SK-N-MC (cell line): ENCODE measurements around the gene RNF150.
"Not testable (repeated sequence)": the region's sequence is repeated elsewhere in the genome, so short reads cannot be mapped to it uniquely, and the experiment has no call there.

ENCODE experiments used
- EZH2 ChIP-seq: fragments of 200-600 bp; sonication (generic); IDR thresholded peaks from one replicate; pipeline ENCODE4 v1.6.1; 2017; ENCODE audit warnings: antibody characterized with exemption
- FOXP2 ChIP-seq: optimal IDR thresholded peaks from 2 replicates; pipeline ENCODE3; 2011; ENCODE audit warnings: mild to moderate bottlenecking, moderate library complexity; ENCODE audit not compliant: insufficient read depth; ENCODE audit errors: extremely low read length, control extremely low read depth
- POLR2AphosphoS5 ChIP-seq: IDR thresholded peaks from 2 replicates; pipeline ENCODE4 v1.6.1; 2012; ENCODE audit warnings: mild to moderate bottlenecking, low read depth, low read length, borderline replicate concordance

- TF ChIP-seq EZH2, POLR2AphosphoS5, FOXP2: not testable (repeated sequence)
These were observed 31.7 kb upstream of the RNF150 start for GRCh38 chr4:141165001-141165400.
